Measurements from ENCODE around the gene BIRC5.

The BIRC5 gene

DNA sequence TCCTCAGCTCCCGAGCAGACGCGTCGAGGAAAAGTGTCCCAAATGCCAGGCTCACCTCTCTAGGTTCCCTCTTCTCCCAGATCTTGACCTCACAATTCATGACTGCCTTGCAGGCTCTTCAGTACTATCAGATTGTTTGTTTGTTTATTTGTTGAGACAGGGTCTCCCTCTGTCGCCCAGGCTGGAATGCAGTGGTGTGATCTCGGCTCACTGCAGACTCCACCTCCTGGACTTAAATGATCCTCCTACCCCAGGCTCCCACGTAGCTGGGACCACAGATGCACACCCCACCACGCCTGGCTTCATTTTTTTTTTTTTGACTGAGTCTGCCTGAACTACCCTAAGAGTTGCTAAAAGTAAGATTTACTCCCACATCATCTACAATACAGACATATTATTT, 33.3 kb downstream of the BIRC5 start:
- no peak overlapping the region for H3K4me3 ChIP-seq (ENCODE audit: low read depth, low read length)
- ChIA-PET CTCF (interaction anchor here (0.9 to 4.9 kb wide), 4 partner anchors 8 to 228 kb away, joined by 3 to 28 read pairs (median 6); no protein-coding TSS in a partner anchor), POLR2A (no interaction called here)
- TF ChIP-seq CTCF (IDR thresholded peaks at IDR 0.05; ENCODE audit: insufficient read depth, low read length, missing control alignments) = no peak
- no peak for DNase-seq (ENCODE audit: low read depth, low spot score)

- ChIA-PET CTCF (interaction anchor here (0.8 to 10.3 kb wide), 12 partner anchors 10 to 229 kb away, joined by 3 to 177 read pairs (median 15); no protein-coding TSS in a partner anchor), POLR2A (no interaction called here)
- no peak overlapping the region for H3K4me3 ChIP-seq (ENCODE audit: low read depth, low read length)
Measured at GRCh38 chr17:78248051-78248914, 34.2 kb downstream of the BIRC5 start.

GRCh38 chr17:78249074-78249817, 35.2 kb downstream of the BIRC5 start:
- TF ChIP-seq CTCF (IDR thresholded peaks at IDR 0.05; ENCODE audit: insufficient read depth, low read length, missing control alignments) = no peak
- no peak for DNase-seq (ENCODE audit: low read depth, low spot score)
- no peak overlapping the region for H3K4me3 ChIP-seq (ENCODE audit: low read depth, low read length)
- CTCF ChIA-PET = interaction anchor here (0.6 to 10.3 kb wide), 26 partner anchors 10 to 235 kb away, joined by 3 to 177 read pairs (median 8); partner anchors contain the start of genes AFMID and TK1
- POLR2A ChIA-PET = interaction anchor here (1.0 kb wide), 1 partner anchor 111 kb away, joined by 3 read pairs; the partner anchor contains the start of gene SOCS3

More at GRCh38 chr17:78248051-78248914, 34.2 kb downstream of the BIRC5 start:
- DNase-seq (ENCODE audit: low read depth, low spot score) = no peak
- no peak for TF ChIP-seq CTCF (IDR thresholded peaks at IDR 0.05; ENCODE audit: insufficient read depth, low read length, missing control alignments)

GRCh38 chr17:78249818-78250806, 36.1 kb downstream of the BIRC5 start:
- DNase-seq (ENCODE audit: low read depth, low spot score) = no peak
- CTCF ChIA-PET = interaction anchor here (0.6 to 10.3 kb wide), 47 partner anchors 9 to 458 kb away, joined by 3 to 177 read pairs (median 5); partner anchors contain the start of genes AFMID, BIRC5, SOCS3 and TK1
- TF ChIP-seq CTCF (IDR thresholded peaks at IDR 0.05; ENCODE audit: insufficient read depth, low read length, missing control alignments) = no peak
- POLR2A ChIA-PET = interaction anchor here (1.0 kb wide), 2 partner anchors 110 to 231 kb away, joined by 3 to 5 read pairs; partner anchors contain the start of gene SOCS3
- no peak overlapping the region for H3K4me3 ChIP-seq (ENCODE audit: low read depth, low read length)

DNA sequence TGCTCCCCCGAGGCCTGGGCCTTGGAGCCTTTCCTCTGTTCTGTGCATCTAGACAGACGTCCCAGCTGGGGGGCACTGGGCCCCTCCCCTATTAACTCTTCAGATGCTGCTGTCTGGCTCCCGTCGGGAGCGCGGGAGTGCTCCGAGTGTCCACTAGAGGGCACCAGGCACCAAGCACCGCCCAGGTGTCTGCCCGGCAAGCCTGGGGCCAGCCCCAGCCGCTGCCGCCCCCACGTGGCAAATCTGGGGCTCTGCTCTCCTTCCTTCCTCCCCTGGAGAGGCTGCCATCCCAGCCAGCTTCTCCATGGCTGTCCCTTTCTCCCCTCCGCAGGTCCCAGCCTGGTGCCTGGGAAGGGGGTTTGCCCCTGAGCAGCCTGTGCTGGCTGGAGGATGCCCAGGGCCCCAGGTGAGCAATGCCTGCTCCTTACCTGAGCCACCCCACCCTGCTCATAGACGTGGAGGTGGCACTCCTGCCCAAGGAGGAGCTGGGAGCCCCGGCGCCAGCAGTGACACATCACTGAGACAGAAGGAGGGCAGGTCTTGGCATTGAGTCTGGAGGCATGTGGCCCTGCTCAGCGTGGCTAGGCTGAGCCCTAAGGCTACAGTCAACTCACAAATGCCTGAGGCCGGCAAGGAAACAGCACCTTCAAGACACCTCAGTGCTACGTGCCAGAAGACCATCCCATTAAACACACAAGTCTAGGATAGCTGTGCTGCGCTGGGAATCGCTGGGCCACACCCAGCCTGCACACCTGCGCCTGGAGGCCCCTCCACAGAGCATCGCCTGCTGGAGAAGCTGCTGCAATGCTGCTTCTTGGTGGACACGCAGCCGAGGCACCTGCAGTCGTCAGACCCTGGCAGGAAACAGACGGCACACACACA, 37.1 kb downstream of the BIRC5 start:
- H3K4me3 ChIP-seq (ENCODE audit: low read depth, low read length) = no peak overlapping the region
- POLR2A ChIA-PET = interaction anchor here (1.0 kb wide), 1 partner anchor 232 kb away, joined by 5 read pairs; no protein-coding TSS in a partner anchor
- CTCF ChIA-PET = interaction anchor here (0.6 to 10.3 kb wide), 54 partner anchors 9 to 457 kb away, joined by 3 to 177 read pairs (median 5); partner anchors contain the start of genes AFMID, BIRC5, SOCS3 and TK1
- TF ChIP-seq CTCF (IDR thresholded peaks at IDR 0.05; ENCODE audit: insufficient read depth, low read length, missing control alignments) = peak; percentile 100
- DNase-seq (ENCODE audit: low read depth, low spot score) = no peak

Data from AG04449 (cell line).